Activated naive CD4-positive, alpha-beta T cell treated with anti-CD3 and anti-CD28 coated beads, Interleukin-2, amount 50 U/mL, for 16 hours (primary cell): Measurements from ENCODE around the gene FBXW7.

Experiments used
- DNase-seq: peaks from one replicate; pipeline ENCODE4 v3.0.0-alpha.2; 2020

Gene FBXW7

DNA sequence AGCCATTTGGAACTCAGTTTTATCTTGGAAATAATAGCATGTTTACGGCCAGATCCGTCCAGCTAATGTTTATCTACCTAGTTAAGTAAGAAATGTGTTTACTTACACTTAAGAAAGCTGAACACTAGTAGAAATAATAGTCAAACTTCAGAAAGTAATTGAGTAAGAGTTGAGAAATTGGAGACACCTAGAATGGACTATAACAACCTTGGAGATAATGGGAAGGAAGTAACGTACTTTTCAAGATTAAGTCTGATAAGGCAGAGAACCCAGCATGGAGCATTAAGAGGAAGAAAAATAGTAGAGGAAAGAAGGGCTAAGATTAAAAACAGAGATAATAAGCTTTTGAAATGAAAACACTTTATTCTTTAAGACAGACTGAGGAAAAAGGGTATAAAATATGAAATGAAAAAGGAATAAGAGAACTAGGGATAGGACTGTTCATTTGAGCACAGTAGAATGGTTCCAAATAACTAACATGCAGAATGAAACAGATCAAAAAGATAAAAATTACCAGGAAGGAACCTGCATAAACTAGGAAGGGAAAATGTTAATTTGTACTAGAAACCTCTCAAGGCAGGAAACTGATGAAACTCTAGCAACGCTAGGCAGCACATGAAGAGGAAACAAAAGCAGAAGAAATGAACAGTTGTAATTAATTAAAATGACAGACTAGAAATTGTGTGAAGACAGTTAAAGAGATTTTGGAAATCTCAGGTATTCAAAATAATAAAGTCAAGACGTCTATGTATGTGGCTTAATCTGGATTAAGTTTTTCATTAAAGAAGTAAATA is 71.7 kb downstream of the FBXW7 start:
- DNase-seq = no peak

DNA sequence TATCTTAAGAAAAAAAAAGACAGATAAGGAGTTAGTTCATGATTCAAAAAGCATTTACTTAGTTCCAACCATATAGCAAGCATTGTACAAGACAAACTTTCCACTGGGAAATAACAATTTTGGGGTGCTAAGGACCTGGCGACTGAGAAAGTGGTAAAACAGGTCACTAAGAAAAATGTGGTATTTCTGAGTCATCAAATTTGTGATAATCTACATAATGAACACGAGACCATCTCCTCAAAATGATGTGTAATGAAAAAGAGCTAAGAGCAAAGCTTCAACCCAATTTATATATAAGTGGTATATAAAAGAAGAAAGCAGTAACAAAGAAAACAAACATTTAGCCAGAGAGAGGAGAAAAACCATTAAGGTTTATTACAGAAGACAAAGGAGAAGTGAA is 72.3 kb downstream of the FBXW7 start:
- no peak for DNase-seq

DNA sequence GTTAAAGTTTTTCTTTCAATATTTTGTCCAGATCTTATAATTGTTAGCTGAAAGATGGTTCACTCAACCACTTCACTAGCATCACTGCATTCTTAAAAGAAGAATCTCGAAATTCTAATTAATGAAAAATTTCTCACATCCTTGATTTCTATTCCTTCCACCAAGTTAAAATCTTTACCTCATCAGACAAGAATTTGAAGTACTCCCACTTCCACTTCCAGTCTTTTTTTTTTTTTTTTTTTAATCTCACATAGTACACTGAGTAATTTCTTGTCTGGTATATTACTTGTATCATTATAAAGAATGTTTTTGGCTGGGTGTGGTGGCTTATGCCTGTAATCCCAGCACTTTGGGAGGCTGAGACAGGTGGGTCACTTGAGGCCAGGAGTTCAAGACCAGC is 73.2 kb downstream of the FBXW7 start:
- no peak for DNase-seq

DNA sequence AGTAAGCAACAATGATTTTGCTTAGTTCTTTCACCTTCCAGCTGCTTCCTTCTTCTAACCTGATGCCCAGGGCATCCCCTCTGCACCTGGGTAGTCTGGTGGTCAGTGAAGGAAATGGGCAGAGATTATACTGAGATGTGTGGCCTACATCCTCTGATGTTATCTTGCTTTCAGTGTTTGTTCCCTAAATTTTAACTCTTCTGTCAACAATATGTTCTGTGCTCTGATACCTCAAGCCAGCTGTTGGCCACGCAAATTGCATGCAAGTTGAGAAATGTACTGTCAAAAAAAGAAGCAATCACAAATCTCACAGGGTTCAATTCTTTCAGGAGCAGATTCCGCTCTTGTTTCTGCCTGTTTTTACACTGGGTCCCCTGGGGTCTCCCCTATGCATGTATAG is 73.8 kb downstream of the FBXW7 start:
- DNase-seq = no peak

DNA sequence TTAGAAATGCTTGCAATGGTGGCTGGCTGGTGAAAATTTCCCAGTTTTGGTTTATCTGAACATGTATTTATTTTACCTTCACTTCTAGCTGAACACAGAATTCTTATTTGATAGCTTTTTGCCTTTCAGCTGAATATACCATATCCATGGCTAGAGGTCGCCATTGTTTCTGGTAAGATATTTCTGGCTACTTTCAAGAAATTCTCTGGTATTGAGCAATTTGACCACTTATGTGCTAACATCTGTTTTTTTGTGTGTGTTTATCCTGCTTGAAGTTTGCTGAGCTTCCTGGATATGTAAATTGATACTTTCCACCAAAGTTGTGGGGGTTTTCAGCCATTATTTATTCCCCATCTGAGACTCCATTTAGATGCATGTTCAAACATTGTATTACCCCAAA is 75.4 kb downstream of the FBXW7 start:
- DNase-seq = no peak

DNA sequence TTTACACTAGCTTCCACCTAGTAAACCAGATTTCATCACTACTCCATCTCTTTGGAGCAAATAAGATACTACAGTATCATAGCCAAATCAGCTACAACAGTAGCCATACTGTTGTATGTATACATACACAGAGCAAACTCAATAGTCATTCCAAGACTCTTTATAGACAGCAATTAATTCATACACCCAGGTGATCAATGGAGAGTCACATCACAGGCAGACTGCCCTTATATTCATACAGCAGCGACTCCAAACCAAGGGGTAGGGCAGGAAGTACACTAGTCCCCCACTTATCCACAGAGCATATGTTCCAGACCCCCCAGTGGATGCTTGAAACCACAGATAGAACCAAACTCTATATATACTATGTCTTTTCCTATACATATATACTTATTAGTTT is 76.6 kb downstream of the FBXW7 start:
- no peak for DNase-seq

DNA sequence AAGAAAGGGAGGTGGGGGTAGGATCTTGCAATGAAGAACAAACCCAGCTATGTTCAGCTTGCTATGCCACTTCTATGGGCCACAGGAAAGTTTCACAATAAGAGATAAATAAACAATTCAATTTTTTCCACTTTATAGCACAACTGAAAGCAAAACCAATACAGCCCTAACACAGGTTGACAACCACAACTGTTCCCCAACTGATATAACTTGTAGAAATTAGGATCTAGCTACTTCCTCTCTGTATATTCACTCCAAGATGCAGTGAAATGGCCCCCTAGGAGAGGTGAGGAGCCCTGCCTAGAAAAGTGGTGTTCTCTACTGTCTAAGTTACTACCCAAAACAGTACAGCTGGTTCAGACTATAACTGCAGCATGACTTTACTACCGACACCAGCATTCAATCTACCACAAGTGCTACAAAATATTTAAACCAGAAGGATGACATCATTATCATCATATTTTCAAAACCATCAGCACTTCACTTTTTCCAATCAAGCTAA is 77.0 kb downstream of the FBXW7 start:
- DNase-seq = no peak

DNA sequence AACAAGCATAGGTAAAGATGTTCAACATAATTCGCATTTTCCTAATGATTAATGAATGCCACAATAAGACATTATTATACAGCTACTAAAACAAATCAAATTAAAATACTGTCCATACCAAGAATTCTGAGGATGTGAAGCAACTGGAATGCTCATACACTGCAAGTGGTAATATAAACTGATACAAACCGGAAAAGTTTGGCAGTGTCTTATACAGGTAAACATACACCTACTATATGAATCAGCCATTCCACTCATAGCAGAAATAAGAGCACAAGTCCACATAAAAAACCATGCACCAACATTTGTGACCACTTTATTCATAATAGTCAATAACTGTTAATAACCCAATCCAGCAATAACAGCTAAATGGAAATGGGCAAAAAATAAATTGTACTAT is 79.3 kb downstream of the FBXW7 start:
- no peak for DNase-seq

DNA sequence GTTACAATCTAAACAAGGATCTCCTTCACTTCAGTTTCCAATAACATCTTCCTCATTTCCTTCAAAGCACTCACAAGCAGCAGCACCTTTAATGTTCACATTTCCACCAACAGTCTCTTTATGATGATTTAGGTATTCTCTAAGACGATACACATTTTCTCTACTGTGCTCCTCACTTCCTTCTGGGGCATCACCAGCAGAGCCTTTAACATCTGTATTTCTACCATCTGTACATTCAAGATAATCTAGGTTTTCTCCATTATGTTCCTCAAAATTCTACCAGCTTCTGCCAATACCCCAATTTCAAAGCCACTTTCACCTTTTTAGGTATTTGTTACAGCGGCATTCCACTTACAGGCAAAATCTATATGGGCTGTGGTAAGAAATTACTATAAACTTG is 80.6 kb downstream of the FBXW7 start:
- no peak for DNase-seq

DNA sequence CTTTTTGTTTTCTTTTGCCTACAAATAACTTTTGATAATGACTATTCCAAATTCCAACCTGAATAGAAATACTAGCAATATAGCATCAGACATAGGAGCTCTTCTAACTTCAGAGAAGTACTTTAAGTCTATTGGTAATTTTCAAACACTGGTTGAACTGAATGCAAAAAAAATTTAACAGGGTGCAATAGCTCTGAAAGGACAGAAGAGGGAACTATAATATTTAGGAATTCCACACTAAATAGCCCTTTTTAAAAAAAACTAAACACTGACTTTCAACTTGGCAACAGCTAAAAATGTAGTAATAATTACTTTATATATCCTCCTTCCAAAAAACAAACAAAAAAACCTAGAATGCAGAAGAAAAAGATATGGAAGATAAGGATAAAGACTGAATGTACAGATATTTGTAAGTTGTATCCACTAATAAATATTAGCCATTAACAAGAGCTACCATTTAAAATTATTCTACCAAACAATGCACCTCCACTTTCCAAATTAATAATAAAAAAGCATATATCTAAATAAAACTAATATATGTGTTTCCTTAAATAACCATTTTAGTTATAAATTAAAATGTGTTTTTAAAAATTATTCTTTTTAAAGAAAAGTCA is 81.4 kb downstream of the FBXW7 start:
- no peak for DNase-seq

DNA sequence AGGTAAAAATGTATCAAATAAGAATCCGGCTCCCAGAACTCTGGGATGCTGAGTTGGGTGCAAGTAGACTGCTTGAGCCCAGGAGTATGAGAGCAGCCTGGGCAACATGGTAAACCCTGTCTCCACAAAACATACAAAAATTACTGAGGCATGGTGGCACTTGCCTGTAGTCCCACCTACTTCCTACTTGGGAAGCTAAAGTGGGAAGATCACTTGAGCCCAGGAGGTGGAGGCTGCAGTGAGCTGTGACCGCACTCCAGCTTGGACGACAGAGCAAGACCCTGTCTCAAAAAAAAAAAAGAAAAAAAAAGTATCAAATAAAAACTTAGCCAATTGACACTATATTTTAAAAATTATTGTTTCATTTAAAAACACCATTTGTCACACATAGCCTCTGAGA is 84.4 kb downstream of the FBXW7 start:
- no peak for DNase-seq

DNA sequence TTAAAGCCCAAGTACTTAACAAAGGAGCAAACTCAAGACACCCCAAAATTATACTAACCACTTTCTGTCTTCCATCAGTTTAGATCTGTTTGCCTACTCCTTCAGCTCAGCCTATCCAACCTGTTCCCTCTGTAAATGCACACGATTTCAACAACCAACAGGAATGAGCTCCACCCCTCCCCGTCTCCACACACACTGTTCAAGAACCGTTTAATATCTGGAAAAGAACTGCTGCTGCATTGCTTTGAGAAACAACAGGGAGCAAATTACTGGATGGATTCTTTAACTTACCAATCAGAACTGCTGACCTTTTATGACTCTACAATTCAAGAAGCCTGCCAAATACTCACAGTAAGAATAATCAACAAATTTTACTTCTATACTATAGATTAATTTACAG is 87.0 kb downstream of the FBXW7 start:
- DNase-seq = no peak

DNA sequence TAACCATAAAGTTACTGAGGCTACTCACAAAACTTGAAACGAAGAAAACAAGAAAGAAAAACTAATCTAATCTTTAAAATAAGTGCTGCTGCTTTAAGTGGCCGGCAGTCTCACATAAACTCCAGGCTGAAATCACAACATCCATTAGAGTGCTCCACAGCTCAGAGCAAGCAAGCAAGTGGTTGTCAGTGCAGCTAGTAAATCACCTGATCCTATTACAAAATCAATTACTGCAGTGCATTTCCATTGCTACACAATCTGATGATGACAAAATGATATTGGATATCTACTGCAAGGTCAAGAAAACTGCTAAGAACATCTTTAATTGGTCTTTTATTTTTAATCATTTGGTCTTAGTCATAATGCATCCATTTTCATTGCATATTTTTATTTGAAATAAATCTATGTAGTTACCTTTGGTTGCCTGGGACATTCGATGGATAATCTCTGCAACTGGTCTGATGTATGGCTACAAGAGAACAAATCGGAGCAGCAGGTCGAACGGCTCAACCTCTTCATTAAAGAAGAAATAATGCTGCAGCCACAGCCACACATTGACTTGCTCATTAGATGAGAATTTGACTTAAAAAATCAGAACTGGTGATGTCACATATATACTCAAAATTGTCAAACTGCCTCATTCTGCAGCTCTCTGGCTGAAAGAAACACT is 87.7 kb downstream of the FBXW7 start:
- no peak for DNase-seq

DNA sequence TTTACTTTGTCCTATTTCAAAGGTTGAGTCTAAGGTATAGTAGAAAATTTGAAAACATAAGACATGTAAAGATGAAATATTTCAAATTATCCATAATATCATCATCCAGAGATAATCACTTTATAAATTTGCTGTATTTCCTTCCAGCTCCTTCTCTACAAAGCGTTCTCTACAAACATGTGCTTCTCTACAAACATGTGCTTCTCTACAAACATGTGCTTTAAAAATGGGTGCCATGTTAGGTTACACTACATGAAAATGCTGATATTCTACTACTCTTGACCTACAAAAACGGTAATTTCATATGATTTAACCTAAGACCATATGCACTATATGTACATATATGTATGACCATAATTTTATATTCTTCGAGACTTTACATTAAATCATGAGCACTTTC is 92.0 kb downstream of the FBXW7 start:
- no peak for DNase-seq

DNA sequence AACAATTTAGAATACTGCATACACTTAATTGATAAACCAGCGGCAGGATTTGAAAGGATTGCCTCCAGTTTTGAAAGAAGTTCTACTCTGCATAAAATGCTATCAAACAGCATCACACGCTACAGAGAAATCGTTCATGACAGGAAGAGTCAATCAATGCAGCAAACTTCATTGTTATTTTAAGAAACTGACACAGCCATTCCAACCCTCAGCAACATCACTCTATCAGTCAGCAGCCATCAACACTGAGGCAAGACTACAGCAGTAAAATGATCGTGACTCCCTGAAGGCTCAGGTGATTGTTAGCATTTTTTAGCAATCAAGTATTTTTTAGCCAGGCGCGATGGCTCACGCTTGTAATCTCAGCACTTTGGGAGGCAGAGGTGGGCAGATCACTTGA is 98.3 kb downstream of the FBXW7 start:
- DNase-seq = no peak

DNA sequence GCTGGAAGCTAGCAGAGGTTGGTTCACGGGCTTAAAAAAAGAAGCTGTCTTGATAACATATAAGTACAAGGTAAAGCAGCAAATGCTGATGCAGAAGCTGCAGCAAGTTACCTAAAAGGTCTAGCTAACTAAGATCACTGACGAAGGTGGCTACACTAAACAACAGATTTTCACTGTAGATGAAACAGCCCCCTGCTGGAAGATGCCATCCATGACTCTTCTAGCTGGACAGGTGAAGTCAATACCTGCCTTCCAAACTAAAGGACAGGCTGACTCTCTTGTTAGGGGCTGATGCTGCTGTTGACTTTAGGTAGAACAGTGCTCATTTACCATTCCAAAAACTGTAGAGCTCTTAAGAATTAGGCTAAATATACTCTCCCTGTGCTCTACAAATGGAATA is 99.5 kb downstream of the FBXW7 start:
- no peak for DNase-seq

DNA sequence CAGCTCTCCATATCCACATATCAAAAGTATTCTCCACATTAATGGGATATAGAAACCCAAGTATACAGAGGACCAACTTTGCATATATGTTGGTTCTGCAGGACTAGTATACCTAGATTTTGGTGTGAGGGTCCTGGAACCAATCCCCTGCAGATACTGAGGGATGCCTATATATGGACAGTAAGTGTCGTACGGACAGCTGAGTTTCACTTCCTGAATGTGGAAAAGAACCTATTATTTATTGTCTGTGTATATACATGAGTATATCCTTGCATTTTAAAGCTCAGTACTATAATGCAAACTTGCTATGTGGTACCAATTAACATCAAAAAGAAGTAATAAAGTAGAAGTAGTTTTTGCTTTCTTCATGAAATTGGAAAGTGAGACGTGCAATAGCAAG is 101.9 kb downstream of the FBXW7 start:
- DNase-seq = no peak

DNA sequence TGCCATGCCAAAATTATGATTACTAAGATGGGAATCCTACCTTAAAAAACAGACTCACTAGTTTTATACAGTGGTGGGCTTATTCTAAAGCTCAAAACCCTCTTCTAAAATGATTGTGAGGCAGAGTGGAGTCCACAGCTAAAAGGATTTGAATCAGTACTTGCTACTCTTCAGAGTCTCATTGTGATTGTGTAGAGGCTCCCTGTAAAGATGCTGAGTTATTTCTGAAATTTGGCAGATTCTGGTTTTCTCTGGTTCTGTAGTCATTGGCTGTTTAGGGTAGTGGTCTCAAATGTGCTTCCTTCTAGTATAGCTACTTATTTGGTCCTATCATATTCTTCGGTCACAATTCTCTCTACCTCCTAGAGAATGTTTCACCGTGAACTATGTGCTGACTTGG is 104.1 kb downstream of the FBXW7 start:
- no peak for DNase-seq

DNA sequence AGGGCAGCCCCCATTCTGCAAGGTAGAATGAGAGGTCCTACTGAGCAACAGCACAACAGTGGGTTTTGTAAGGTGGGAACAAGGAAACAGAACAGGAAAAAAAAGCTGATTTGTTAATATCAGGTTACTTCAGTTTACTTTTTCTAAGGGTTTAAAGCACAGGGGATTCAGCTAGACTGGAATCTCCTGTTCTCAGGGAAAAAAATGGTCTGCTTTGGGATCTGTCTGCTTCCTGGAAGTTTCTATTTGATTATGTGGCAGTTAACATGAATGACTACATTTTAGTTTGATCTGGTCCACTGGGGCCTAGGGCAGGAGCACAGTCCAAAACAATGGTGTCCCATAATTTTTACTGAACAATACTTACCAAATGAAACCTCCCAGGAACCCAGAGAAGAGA is 104.6 kb downstream of the FBXW7 start:
- DNase-seq = no peak

DNA sequence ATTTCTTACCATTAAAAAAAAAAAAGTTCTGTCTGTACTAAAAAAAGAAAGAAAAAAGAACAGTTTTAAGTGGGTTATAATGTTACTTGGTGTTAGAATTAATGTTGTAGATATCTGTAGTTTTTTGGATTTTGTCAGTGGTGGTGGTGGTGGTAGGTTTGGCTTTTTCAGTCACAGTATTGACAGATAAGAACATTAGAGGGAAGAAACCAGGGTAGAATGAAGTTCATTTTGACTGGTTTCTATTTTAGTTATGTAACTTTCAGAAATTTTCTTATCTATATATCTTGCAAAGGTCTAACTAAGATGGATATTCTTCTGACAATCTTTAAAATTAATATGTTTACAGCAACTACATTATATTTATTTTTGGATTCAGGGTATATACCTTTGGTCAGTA is 105.4 kb downstream of the FBXW7 start:
- no peak for DNase-seq

DNA sequence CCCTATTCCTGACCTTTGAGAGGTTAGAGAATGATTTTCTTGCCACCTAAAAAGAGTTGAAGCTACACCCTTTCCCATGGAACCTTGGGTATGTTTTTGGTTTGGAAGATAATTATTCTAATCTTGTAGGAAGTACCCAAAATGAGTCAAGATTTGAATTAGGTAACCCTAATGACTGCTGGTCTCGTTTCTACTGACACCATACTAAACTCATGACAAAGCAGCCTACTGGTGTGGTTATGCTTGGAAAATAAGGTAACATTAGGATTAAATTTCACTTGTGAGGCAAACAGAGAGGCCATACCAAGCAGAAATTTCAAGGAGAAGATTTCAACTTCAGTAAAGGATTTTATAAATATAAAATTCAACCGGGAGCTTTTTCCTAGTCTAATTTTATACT is 107.9 kb downstream of the FBXW7 start:
- no peak for DNase-seq

DNA sequence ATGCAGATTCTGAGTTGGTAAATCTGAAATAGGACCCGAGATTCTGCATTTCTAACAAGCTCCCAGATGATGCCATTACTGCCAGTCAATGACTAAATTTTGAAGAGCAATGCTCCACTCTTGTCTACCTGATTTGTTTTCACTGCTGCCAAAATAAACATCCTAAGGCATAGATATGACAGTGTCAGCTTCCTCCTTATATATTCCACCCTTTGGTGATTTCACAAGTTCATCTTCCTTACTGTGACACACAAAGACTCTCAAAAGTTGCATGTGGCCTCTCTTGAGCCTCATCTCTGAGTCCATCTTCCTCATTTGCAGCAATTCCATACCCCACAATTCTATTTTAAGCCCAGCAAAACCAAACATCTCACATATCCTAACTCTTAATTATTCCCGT is 110.9 kb downstream of the FBXW7 start:
- DNase-seq = no peak

DNA sequence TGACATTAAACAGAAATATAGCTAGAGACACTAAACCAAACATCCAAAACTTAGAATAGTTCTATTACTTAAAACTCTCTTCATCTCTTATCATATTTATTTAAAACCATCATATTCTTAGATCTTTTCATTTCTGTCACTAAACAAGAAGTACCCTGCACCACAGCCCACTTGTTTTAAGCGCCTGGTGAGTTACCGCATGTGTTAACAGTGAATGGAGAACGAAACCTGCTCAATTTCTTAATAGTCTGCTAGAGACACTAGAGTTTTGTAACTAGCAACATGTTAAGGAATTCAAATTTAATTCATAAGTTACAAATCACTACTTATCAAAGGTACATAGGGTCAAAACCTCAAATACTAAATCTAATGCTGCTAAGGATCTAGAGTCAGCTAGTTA is 111.5 kb downstream of the FBXW7 start:
- DNase-seq = no peak

DNA sequence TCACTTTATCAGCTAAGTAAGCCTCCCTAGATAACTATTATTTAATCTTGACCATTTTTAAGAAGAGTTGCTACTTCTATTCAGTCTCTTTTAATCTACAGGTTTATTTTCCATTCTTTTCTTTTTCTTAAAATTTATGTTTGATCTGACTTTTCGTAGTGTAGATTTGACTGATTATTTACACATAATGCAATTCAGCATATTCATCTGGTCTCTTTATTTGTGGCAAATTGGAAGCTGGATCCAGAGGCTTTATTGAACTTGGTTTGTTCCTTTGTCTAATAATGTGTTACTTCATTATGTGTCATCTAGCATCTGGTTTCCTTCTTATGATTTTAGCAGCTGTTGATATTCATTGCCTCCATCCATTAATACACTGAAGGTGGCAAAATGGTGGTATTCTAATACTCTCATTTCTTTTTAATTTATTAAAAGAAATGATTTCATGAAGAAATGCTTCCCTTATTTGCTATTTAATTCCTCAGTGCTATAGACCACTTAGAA is 113.0 kb downstream of the FBXW7 start:
- DNase-seq = no peak
